Esophagus squamous epithelium (tissue), 4 donors: ENCODE data around the gene AOPEP.

ENCODE experiments used
- POLR2A ChIP-seq, 4 donors: fragments of 450-650 bp; IDR thresholded peaks; one replicate each; pipeline ENCODE4 v1.6.1; 2017; ENCODE audit warnings: antibody characterized with exemption in 4 of 4, mild to moderate bottlenecking in 4 of 4, moderate library complexity in 3 of 4
- TF ChIP-seq, protein P1 (sequence below), 6 experiments: fragments of 450-650 bp in 4 of 6; fragments of 200-600 bp in 2 of 6; sonication (generic) in 2 of 6; IDR thresholded peaks; one replicate each; pipeline ENCODE4 v1.5.1; 2016 to 2019; ENCODE audit warnings: antibody characterized with exemption in 6 of 6, mild to moderate bottlenecking in 4 of 6, moderate library complexity in 4 of 6

DNA sequence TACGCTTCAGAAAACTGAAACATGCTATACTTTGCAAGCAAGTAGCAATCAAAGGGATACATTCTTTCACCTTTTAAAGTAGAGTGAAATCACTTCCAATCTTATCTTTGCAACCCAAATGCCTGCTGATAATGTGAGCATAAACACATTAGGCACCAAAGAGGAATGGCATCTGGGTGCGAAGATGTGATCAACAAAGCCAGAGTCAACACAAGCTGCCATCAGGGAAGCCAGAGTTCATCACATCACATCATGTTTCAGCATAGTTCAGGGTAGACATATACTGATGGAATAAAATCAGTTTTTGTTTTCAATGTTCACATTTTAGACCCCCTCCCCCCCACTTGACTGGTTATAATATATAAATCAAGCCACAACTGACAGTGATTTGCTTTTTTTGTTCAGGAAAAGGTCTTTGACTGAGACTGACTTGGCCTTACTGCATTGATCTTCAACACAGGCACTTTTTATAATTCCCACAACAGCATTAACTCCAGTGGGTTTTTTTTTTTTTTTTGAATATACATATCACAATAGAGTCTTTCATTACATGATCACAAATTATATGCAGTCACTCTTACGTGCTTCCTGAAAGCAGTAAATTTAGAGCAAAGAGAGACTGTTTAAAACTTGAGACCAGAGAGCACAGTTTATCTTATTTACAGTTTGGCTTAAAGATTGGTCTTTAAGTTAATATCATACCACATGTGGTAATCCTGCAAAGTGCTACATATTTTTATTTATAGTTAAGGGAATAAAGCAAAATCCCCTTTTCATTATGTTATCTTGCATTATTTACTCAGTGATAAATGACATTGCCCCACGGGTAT is 20.3 kb downstream of the AOPEP start:
- TF ChIP-seq, protein P1, sequence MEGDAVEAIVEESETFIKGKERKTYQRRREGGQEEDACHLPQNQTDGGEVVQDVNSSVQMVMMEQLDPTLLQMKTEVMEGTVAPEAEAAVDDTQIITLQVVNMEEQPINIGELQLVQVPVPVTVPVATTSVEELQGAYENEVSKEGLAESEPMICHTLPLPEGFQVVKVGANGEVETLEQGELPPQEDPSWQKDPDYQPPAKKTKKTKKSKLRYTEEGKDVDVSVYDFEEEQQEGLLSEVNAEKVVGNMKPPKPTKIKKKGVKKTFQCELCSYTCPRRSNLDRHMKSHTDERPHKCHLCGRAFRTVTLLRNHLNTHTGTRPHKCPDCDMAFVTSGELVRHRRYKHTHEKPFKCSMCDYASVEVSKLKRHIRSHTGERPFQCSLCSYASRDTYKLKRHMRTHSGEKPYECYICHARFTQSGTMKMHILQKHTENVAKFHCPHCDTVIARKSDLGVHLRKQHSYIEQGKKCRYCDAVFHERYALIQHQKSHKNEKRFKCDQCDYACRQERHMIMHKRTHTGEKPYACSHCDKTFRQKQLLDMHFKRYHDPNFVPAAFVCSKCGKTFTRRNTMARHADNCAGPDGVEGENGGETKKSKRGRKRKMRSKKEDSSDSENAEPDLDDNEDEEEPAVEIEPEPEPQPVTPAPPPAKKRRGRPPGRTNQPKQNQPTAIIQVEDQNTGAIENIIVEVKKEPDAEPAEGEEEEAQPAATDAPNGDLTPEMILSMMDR (IDR thresholded peaks at IDR 0.05) = no peak
- no peak for TF ChIP-seq POLR2A (IDR thresholded peaks at IDR 0.05)
